ENCODE measurements around the gene AKAP6.

The AKAP6 gene

DNA sequence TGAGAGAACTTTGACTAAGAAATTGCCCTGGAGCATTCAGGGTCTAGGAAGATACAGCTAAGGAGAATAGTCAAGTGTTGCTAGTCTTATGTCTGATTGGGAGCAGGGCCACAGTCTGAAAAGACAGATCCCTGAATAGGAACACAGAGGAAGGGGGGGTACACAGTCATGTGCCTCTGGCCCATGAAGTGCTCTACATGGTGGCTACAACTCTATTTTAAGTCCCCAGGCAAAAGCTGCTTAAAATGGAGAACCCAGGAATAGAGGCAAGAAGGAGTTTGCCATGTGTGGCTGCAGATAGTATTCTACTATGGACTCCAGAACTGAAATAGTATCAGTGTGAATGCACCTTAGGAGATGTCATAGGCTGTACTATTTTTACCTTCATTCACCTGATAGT lies 491.6 kb downstream of the AKAP6 start:
- H3K4me3 ChIP-seq (ENCODE audit: low read depth, low read length, poor library complexity, severe bottlenecking) = no peak overlapping the region
- no peaks in the 10 kb centered on the region for H3K36me3 ChIP-seq (ENCODE audit: insufficient read depth, low read length)
- no peaks in the 10 kb centered on the region for H3K9me3 ChIP-seq (ENCODE audit: low read length)
- no peaks in the 10 kb centered on the region for H3K79me2 ChIP-seq (ENCODE audit: insufficient read depth, low read length)
- no peaks in the 10 kb centered on the region for H3K4me1 ChIP-seq (ENCODE audit: insufficient read depth, low read length, severe bottlenecking)
- no peak overlapping the region for H3K9ac ChIP-seq (ENCODE audit: low read length)
- no peak overlapping the region for H3K27ac ChIP-seq (ENCODE audit: low read depth, low read length, poor library complexity, severe bottlenecking)
- no peaks in the 10 kb centered on the region for H3K9me2 ChIP-seq (ENCODE audit: low read depth, low read length)
- TF ChIP-seq, protein P1, sequence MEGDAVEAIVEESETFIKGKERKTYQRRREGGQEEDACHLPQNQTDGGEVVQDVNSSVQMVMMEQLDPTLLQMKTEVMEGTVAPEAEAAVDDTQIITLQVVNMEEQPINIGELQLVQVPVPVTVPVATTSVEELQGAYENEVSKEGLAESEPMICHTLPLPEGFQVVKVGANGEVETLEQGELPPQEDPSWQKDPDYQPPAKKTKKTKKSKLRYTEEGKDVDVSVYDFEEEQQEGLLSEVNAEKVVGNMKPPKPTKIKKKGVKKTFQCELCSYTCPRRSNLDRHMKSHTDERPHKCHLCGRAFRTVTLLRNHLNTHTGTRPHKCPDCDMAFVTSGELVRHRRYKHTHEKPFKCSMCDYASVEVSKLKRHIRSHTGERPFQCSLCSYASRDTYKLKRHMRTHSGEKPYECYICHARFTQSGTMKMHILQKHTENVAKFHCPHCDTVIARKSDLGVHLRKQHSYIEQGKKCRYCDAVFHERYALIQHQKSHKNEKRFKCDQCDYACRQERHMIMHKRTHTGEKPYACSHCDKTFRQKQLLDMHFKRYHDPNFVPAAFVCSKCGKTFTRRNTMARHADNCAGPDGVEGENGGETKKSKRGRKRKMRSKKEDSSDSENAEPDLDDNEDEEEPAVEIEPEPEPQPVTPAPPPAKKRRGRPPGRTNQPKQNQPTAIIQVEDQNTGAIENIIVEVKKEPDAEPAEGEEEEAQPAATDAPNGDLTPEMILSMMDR (IDR thresholded peaks at IDR 0.05; ENCODE audit: low read length) = no peak
- TF ChIP-seq EZH2 (IDR thresholded peaks at IDR 0.05; ENCODE audit: borderline replicate concordance, low read length) = no peak
- H3F3A ChIP-seq (ENCODE audit: insufficient read depth, low read length) = no peaks in the 10 kb centered on the region
- no peaks in the 10 kb centered on the region for H4K20me1 ChIP-seq (ENCODE audit: insufficient read depth, low read length)
- H3K4me2 ChIP-seq (ENCODE audit: low read length) = no peak overlapping the region
- no peak overlapping the region for H2AFZ ChIP-seq (ENCODE audit: low read length)
- 0 out of 2 replicates have a peak, but pooled peaks cover 3% of the 10 kb centered on the region for H3K27me3 ChIP-seq (ENCODE audit: insufficient read depth, low read length)

DNA sequence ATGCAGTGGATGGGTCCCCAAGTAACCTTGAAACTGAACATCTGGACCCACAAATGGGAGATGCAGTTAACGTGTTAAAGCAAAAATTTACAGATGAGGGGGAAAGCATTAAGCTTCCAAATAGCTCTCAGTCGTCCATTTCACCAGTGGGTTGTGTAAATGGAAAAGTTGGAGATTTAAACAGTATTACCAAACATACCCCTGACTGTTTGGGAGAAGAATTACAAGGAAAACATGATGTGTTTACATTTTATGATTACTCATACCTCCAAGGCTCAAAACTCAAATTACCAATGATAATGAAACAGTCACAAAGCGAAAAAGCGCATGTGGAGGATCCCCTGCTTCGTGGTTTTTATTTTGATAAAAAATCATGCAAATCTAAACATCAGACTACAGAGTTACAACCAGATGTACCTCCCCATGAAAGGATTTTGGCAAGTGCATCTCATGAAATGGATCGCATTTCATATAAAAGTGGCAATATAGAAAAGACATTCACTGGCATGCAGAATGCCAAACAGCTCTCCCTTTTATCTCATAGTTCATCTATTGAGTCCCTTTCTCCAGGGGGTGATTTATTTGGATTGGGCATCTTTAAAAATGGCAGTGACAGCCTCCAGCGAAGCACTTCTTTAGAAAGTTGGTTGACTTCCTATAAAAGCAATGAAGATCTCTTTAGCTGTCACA lies 493.0 kb downstream of the AKAP6 start:
- 0 out of 2 replicates have a peak, but pooled peaks cover 3% of the 10 kb centered on the region for H3K27me3 ChIP-seq (ENCODE audit: insufficient read depth, low read length)
- no peak for TF ChIP-seq EZH2 (IDR thresholded peaks at IDR 0.05; ENCODE audit: borderline replicate concordance, low read length)
- TF ChIP-seq, protein P1 (IDR thresholded peaks at IDR 0.05; ENCODE audit: low read length) = no peak
- no peaks in the 10 kb centered on the region for H3F3A ChIP-seq (ENCODE audit: insufficient read depth, low read length)
- H3K9me3 ChIP-seq (ENCODE audit: low read length) = no peaks in the 10 kb centered on the region
- H3K4me2 ChIP-seq (ENCODE audit: low read length) = no peak overlapping the region
- no peaks in the 10 kb centered on the region for H3K36me3 ChIP-seq (ENCODE audit: insufficient read depth, low read length)
- no peaks in the 10 kb centered on the region for H3K4me1 ChIP-seq (ENCODE audit: insufficient read depth, low read length, severe bottlenecking)
- H3K79me2 ChIP-seq (ENCODE audit: insufficient read depth, low read length) = no peaks in the 10 kb centered on the region
- no peak overlapping the region for H3K4me3 ChIP-seq (ENCODE audit: low read depth, low read length, poor library complexity, severe bottlenecking)
- H3K9me2 ChIP-seq (ENCODE audit: low read depth, low read length) = no peaks in the 10 kb centered on the region
- no peak overlapping the region for H3K27ac ChIP-seq (ENCODE audit: low read depth, low read length, poor library complexity, severe bottlenecking)
- H4K20me1 ChIP-seq (ENCODE audit: insufficient read depth, low read length) = no peaks in the 10 kb centered on the region
- no peak overlapping the region for H3K9ac ChIP-seq (ENCODE audit: low read length)
- no peak overlapping the region for H2AFZ ChIP-seq (ENCODE audit: low read length)

DNA sequence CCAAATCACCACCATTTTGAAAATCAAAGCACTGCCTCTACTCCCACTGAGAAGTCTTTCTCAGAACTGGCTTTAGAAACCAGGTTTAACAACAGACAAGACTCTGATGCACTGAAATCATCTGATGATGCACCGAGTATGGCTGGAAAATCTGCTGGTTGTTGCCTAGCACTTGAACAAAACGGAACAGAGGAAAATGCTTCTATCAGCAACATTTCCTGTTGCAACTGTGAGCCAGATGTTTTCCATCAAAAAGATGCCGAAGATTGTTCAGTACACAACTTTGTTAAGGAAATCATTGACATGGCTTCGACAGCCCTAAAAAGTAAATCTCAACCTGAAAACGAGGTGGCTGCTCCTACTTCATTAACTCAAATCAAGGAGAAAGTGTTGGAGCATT lies 494.6 kb downstream of the AKAP6 start:
- Histone ChIP-seq H3K36me3 (ENCODE audit: insufficient read depth, low read length) (no peaks in the 10 kb centered on the region), H3K9ac (ENCODE audit: low read length) (no peak overlapping the region), H3K27me3 (ENCODE audit: insufficient read depth, low read length) (0 out of 2 replicates have a peak, but pooled peaks cover 3% of the 10 kb centered on the region), H3K27ac (ENCODE audit: low read depth, low read length, poor library complexity, severe bottlenecking) (no peak overlapping the region), H3K4me1 (ENCODE audit: insufficient read depth, low read length, severe bottlenecking) (no peaks in the 10 kb centered on the region), H3K4me2 (ENCODE audit: low read length) (no peak overlapping the region), H3K79me2 (ENCODE audit: insufficient read depth, low read length) (no peaks in the 10 kb centered on the region), H2AFZ (ENCODE audit: low read length) (no peak overlapping the region), H3K9me3 (ENCODE audit: low read length) (no peaks in the 10 kb centered on the region), H3F3A (ENCODE audit: insufficient read depth, low read length) (no peaks in the 10 kb centered on the region), H4K20me1 (ENCODE audit: insufficient read depth, low read length) (no peaks in the 10 kb centered on the region), H3K4me3 (ENCODE audit: low read depth, low read length, poor library complexity, severe bottlenecking) (no peak overlapping the region), H3K9me2 (ENCODE audit: low read depth, low read length) (no peaks in the 10 kb centered on the region)
- TF ChIP-seq, protein P1 (IDR thresholded peaks at IDR 0.05; ENCODE audit: low read length) = no peak
- no peak for TF ChIP-seq EZH2 (IDR thresholded peaks at IDR 0.05; ENCODE audit: borderline replicate concordance, low read length)
